Measurements from ENCODE around the gene GATM.
A peak's percentile ranks its signal among the peaks of the same experiment; 100 is the strongest.

The GATM gene

DNA sequence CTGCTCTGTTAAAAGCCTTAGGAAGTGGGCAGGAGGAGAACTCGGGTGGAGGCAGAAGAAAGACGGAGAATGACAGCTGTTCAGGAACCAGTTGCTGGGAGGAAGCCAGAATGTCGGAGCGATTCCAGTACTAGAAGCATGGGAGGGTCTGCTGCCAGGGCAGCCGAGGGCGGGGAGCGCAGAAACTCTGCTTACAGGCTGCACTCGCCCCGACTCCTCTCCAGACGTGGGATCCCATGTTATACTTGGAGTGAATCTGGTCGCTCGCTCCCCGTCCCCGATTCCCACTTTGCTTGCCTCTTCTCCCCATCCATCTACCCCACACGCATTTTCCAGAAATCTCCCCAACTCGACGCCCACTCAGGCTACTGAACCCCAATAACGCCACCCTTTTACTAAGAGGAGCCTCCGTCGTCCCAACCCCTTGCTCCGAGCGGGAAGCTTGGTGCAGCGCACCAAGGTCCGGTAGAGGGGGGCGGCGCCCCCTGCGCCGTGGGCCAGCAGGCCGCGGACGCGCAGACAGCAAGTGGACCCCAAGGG, 665 bp downstream of the GATM start:
- no peak for DNase-seq (ENCODE audit: low read depth, low spot score)
- TF ChIP-seq, protein P1, sequence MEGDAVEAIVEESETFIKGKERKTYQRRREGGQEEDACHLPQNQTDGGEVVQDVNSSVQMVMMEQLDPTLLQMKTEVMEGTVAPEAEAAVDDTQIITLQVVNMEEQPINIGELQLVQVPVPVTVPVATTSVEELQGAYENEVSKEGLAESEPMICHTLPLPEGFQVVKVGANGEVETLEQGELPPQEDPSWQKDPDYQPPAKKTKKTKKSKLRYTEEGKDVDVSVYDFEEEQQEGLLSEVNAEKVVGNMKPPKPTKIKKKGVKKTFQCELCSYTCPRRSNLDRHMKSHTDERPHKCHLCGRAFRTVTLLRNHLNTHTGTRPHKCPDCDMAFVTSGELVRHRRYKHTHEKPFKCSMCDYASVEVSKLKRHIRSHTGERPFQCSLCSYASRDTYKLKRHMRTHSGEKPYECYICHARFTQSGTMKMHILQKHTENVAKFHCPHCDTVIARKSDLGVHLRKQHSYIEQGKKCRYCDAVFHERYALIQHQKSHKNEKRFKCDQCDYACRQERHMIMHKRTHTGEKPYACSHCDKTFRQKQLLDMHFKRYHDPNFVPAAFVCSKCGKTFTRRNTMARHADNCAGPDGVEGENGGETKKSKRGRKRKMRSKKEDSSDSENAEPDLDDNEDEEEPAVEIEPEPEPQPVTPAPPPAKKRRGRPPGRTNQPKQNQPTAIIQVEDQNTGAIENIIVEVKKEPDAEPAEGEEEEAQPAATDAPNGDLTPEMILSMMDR (IDR thresholded peaks at IDR 0.05; ENCODE audit: low read depth, low read length) = no peak
- in situ Hi-C loops (cut with HindIII; ENCODE audit: low sequenced_read_pairs) = no loop called here
- H3K4me3 ChIP-seq (ENCODE audit: low read depth, low read length) = peak overlapping the region; percentile 26

DNA sequence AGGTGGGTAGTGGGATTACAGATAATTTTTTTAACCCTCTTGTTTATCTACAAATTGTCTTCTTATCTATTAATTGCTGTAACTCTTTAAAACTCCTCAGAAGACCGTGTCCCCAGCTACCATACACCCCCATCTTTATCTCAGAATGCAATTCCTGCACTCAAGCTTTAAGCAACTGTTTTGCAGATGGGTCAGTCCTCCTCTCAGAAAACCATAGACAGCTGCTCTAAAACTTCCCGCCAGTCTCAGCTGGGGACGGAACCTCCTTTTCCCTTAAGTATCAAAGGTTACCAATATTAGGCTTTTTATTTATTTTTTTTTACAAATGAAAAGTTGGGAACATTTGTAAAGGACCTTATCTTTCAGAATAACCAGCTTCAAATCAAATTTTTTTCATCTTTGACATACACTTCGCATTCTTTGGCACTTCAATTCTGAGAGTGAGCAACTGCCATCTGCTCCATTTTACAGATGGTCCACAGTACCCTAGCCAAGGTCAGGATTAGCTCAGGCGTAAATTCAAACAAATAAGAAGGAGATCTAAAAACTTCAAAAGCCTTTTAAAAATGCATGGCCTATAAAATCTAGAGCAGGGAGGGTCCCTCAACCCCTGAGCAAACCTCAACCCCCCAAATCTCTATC, 1.3 kb downstream of the GATM start:
- TF ChIP-seq, protein P1 (IDR thresholded peaks at IDR 0.05; ENCODE audit: low read depth, low read length) = no peak
- in situ Hi-C loops (cut with HindIII; ENCODE audit: low sequenced_read_pairs) = no loop called here
- H3K4me3 ChIP-seq (ENCODE audit: low read depth, low read length) = no peak overlapping the region
- DNase-seq (ENCODE audit: low read depth, low spot score) = no peak

DNA sequence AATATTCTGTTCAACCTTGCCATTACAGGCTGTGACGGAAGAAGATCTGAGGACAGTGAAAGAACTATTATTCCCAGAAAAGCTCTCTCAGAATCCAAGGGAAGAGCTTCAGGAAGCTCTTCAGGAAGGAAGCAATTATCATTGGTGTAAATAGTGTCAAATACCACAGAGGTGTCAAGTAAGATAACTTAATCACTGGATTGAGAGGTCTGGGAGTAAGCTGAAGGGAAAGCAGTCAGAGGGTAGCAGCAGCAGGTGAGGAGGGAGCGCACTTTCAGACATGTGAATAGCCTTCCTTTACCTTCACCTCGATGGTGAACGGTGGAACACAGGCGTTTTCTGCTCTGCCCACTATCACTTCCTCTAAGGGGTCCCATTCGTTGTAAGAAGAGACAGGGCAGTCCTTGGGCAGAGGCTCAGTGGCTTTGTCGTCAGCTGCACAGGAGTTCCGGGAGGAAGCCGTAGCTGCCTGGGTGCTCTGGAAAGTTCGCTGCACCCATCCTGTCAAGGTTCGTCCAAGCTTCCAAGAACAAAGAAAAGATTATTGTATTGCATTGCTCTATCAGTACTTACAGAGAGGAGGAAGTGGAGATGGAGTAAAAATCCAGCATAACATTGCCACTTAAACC, 1.9 kb downstream of the GATM start:
- TF ChIP-seq, protein P1 (IDR thresholded peaks at IDR 0.05; ENCODE audit: low read depth, low read length) = no peak
- in situ Hi-C loops (cut with HindIII; ENCODE audit: low sequenced_read_pairs) = no loop called here
- no peak overlapping the region for H3K4me3 ChIP-seq (ENCODE audit: low read depth, low read length)
- DNase-seq (ENCODE audit: low read depth, low spot score) = no peak

DNA sequence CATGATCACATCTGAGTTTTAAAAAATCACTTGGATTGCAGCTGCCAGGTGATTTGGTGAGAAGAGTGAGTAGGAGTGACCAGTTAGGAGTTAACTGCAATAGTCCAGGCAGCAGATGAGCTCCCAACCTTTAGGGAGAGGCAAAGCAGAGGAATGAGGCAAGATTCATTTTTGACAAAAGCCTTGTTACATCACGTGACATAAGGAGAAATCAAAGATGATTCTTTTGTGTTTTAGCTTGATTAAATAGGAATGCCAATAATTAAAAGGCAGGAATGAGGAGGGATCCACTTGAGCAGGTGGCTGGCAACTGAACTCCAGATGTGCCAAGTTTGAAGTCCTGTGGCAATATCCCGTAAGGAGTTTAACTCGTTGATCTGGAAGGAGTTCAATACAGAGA, 2.5 kb downstream of the GATM start:
- in situ Hi-C loops (cut with HindIII; ENCODE audit: low sequenced_read_pairs) = no loop called here
- DNase-seq (ENCODE audit: low read depth, low spot score) = no peak
- TF ChIP-seq, protein P1 (IDR thresholded peaks at IDR 0.05; ENCODE audit: low read depth, low read length) = no peak
- no peak overlapping the region for H3K4me3 ChIP-seq (ENCODE audit: low read depth, low read length)

DNA sequence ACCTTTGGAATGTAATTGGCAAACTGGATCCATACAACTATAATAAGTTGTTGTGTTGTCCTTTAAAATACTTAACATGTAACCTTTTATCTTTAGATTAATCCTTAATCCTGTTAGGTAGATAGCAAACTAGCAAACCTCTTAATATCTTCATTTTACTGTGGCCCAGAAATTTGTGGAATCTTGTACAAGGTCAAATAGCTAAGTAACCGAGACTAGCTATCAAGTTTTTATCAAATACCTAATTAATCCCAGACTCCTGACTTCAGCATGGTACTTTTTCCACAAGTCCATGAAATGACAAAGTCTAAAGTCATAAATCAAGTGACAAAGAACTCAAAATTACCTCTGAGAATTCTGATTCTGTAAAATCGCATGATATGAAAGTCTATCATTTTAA, 4.4 kb downstream of the GATM start:
- in situ Hi-C loops (cut with HindIII; ENCODE audit: low sequenced_read_pairs) = no loop called here
- no peak overlapping the region for H3K4me3 ChIP-seq (ENCODE audit: low read depth, low read length)
- no peak for DNase-seq (ENCODE audit: low read depth, low spot score)
- TF ChIP-seq, protein P1 (IDR thresholded peaks at IDR 0.05; ENCODE audit: low read depth, low read length) = no peak

DNA sequence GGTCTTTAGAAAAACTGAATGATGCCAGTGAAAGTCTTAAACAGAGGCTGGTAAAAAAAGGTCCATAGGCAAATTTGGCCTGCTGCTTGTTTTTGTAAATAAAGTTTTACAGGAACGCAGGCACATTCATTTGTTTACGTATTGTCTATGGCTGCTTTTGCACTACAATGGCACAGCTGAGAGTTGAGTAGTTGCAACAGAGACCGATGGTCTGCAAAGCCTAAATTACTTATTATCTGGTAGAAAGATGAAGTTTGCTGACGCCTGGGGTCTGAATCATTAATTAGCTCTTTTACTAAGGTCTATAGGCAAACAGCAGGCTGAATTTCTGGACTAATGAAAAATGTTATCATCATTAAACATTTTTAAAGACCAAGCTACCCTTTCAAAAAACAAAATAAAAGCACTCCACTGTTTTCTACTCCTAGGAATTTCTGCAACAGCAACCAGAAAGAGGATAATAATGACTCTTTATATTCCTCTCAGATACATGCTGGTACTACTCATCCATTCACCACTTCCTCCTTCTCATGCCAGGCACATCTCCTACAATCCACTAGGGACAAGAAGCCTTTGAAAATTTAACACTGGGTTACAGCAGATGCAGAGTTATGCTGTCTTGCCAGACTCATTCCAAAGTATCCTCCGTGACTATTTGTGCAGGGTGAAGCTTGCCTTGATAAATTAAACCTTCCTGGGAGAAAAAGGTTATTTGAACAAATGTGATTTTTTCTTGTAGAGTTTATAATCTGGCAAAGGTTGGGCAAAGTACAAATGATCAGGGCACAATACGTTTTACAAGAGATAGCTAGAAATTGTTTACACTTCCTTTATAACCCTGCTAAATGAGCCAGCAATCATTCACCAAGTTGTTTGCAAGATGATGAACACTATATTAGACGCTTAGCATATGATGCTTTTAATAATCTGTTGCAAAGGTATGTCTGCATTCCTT, 6.0 kb downstream of the GATM start:
- in situ Hi-C loops (cut with HindIII; ENCODE audit: low sequenced_read_pairs) = no loop called here
- TF ChIP-seq, protein P1 (IDR thresholded peaks at IDR 0.05; ENCODE audit: low read depth, low read length) = no peak
- DNase-seq (ENCODE audit: low read depth, low spot score) = no peak
- no peak overlapping the region for H3K4me3 ChIP-seq (ENCODE audit: low read depth, low read length)
